ENCODE data around the gene DUSP28.

GRCh38 chr2:240596491-240596931, 36.4 kb downstream of the DUSP28 start:
- TF ChIP-seq SUZ12 (IDR thresholded peaks at IDR 0.05) = no peak
- TF ChIP-seq TARDBP (IDR thresholded peaks at IDR 0.05) = no peak
- TF ChIP-seq BHLHE40 (IDR thresholded peaks at IDR 0.05; ENCODE audit: borderline replicate concordance) = no peak
- TF ChIP-seq FOXA1 (IDR thresholded peaks at IDR 0.05) = no peak
- no peak for TF ChIP-seq NFRKB (IDR thresholded peaks at IDR 0.05)
- TF ChIP-seq ZNF384 (IDR thresholded peaks at IDR 0.05) = no peak
- TF ChIP-seq FOXM1 (IDR thresholded peaks at IDR 0.05; ENCODE audit: borderline replicate concordance) = no peak
- TF ChIP-seq L3MBTL2 (conservative IDR thresholded peaks at IDR 0.05) = no peak
- no peak for TF ChIP-seq FOXK2 (IDR thresholded peaks at IDR 0.05)
- no peak for TF ChIP-seq SP1 (IDR thresholded peaks at IDR 0.05)
- no peak for TF ChIP-seq PKNOX1 (IDR thresholded peaks at IDR 0.05)
- no peak for TF ChIP-seq CTBP1 (IDR thresholded peaks at IDR 0.05; ENCODE audit: borderline replicate concordance)
- no peak for TF ChIP-seq LEF1 (IDR thresholded peaks at IDR 0.05; ENCODE audit: borderline replicate concordance)

Data from HEK293T (cell line).